GM21390 (cell line): ENCODE measurements around the gene KCNE5.
"Not testable (repeated sequence)": the region's sequence is repeated elsewhere in the genome, so short reads cannot be mapped to it uniquely, and the experiment has no call there.

Experiments
- ATAC-seq: cut with Tn5 transposase; IDR thresholded peaks from one replicate; pipeline ENCODE4 v1.9.1; 2021; ENCODE audit not compliant: unreplicated experiment

Gene KCNE5

GRCh38 chrX:109614951-109615350 is 10.0 kb downstream of the KCNE5 start:
- ATAC-seq = no peak

GRCh38 chrX:109601486-109601885 is 23.5 kb downstream of the KCNE5 start:
- no peak for ATAC-seq

GRCh38 chrX:109600237-109600651 is 24.7 kb downstream of the KCNE5 start:
- no peak for ATAC-seq

- ATAC-seq = no peak
These were observed 29.0 kb downstream of the KCNE5 start for GRCh38 chrX:109596015-109596414.

- ATAC-seq = no peak
These were observed 34.8 kb downstream of the KCNE5 start for GRCh38 chrX:109590176-109590575.

GRCh38 chrX:109585488-109585887 is 39.5 kb downstream of the KCNE5 start:
- no peak for ATAC-seq

- no peak for ATAC-seq
These were observed 46.1 kb downstream of the KCNE5 start for GRCh38 chrX:109578916-109579315.

GRCh38 chrX:109577055-109577454 is 47.9 kb downstream of the KCNE5 start:
- ATAC-seq = no peak

- ATAC-seq = not testable (repeated sequence)
These were observed 48.9 kb downstream of the KCNE5 start for GRCh38 chrX:109576083-109576482.
